Mucosa of descending colon (tissue), 3 donors: ENCODE measurements around the gene QSOX1. TPM values are rescaled to one million over a fixed set of nuclear protein-coding genes. Genes with fewer than 3 reads are reported as not detected.

Experiments used
- ATAC-seq: fragments of 200-7000 bp; cut with Tn5 transposase; one replicate; pipeline ENCODE4 v1.9.1; 2020; ENCODE audit warnings: mild to moderate bottlenecking, moderate library complexity
- DNase-seq, 3 donors: peaks; one replicate each; pipeline ENCODE4 v3.0.0-alpha.2; 2020
- H3K36me3 ChIP-seq: fragments of 200-600 bp; one replicate; pipeline ENCODE4 v1.8.0; 2021; ENCODE audit warnings: low read depth, mild to moderate bottlenecking
- H3K4me1 ChIP-seq: fragments of 200-600 bp; one replicate; pipeline ENCODE4 v1.8.0; 2021; ENCODE audit warnings: low read depth, mild to moderate bottlenecking
- H3K4me3 ChIP-seq: fragments of 200-600 bp; one replicate; pipeline ENCODE4 v1.8.0; 2021; ENCODE audit warnings: mild to moderate bottlenecking
- H3K9me3 ChIP-seq: fragments of 200-600 bp; one replicate; pipeline ENCODE4 v1.8.0; 2021; ENCODE audit warnings: mild to moderate bottlenecking
- CTCF ChIP-seq: fragments of 200-600 bp; IDR thresholded peaks from one replicate; pipeline ENCODE4 v1.8.0; 2022; ENCODE audit warnings: antibody characterized with exemption, mild to moderate bottlenecking
- intact Hi-C, 2 donors: fragments of 100-400 bp; cut with DNase I in 1 of 2; cut with micrococcal nuclease in 1 of 2; formaldehyde crosslinking; loops; one replicate each; pipeline versions ENCODE4 v1.11.0 to v1.11.1; 2022; cut with DNase I, micrococcal nuclease
- total RNA-seq, 3 donors: library from RNA; stranded (reverse); fragmentation: NEBNext Ultra II Directional in 2 of 3; extraction: Animal tissue kit (Norgen Biotek cat#: 25700) in 2 of 3; gene quantifications; one replicate each; pipeline versions ENCODE4 v1.2.1 to v1.2.4, GENCODE V29; 2021 to 2023
- donor health status: DM: no; HTN: no; CAD: no; lungs with moderate emphysema.
- donor health status: DM: no; HTN: no; CAD: no.
- donor health status: DM: no; HTN: yes; CAD: no.

Gene QSOX1
- total RNA-seq, 3 donors from 2014 or later = 96.4 to 260 (median 185) TPM

- Histone ChIP-seq H3K9me3 (no peaks in the 10 kb centered on the region), H3K4me3 (no peak overlapping the region), H3K36me3 (no peaks in the 10 kb centered on the region), H3K4me1 (peaks cover 46% of the 10 kb centered on the region)
- TF ChIP-seq CTCF = no peak
- no peak for ATAC-seq
- DNase-seq = no peak
- intact Hi-C loops = no loop called here
These were observed 76.3 kb downstream of the QSOX1 start for GRCh38 chr1:180230791-180231505.

- Histone ChIP-seq H3K4me1 (peaks cover 48% of the 10 kb centered on the region), H3K9me3 (no peaks in the 10 kb centered on the region), H3K36me3 (no peaks in the 10 kb centered on the region), H3K4me3 (no peak overlapping the region)
- no peak for TF ChIP-seq CTCF
- intact Hi-C loops = no loop called here
- ATAC-seq (peak; percentile 11), DNase-seq (peak in 2 of 3 donors; percentile 33 to 49)
These were observed 76.8 kb downstream of the QSOX1 start for GRCh38 chr1:180231506-180231921.

GRCh38 chr1:180231936-180232335, 77.3 kb downstream of the QSOX1 start:
- H3K9me3 ChIP-seq = no peaks in the 10 kb centered on the region
- no peak overlapping the region for H3K4me3 ChIP-seq
- no peak for TF ChIP-seq CTCF
- H3K36me3 ChIP-seq = no peaks in the 10 kb centered on the region
- peaks cover 48% of the 10 kb centered on the region for H3K4me1 ChIP-seq
- intact Hi-C loops = no loop called here
- ATAC-seq (no peak), DNase-seq (no peak)

- no peak overlapping the region for H3K4me3 ChIP-seq
- H3K4me1 ChIP-seq = peaks cover 48% of the 10 kb centered on the region
- H3K36me3 ChIP-seq = no peaks in the 10 kb centered on the region
- ATAC-seq = no peak
- intact Hi-C loops = no loop called here
- DNase-seq = no peak
- H3K9me3 ChIP-seq = no peaks in the 10 kb centered on the region
- TF ChIP-seq CTCF = no peak
These were observed 77.9 kb downstream of the QSOX1 start for GRCh38 chr1:180232521-180233043.

GRCh38 chr1:180233191-180234011, 78.7 kb downstream of the QSOX1 start:
- no peak for TF ChIP-seq CTCF
- Histone ChIP-seq H3K4me3 (no peak overlapping the region), H3K36me3 (no peaks in the 10 kb centered on the region), H3K9me3 (no peaks in the 10 kb centered on the region), H3K4me1 (peaks cover 48% of the 10 kb centered on the region)
- ATAC-seq = no peak
- intact Hi-C loops = no loop called here
- no peak for DNase-seq
